Suprapubic skin (tissue), 4 donors: ENCODE measurements around the gene SELE.

Experiments used
- POLR2A ChIP-seq, 2 donors: fragments of 450-650 bp; IDR thresholded peaks; one replicate each; pipeline ENCODE4 v1.6.1; 2017; ENCODE audit warnings: antibody characterized with exemption in 2 of 2, mild to moderate bottlenecking in 2 of 2, moderate library complexity in 2 of 2
- POLR2AphosphoS5 ChIP-seq, 3 donors: sonication (generic); formaldehyde crosslinking; IDR thresholded peaks; one replicate each; pipeline ENCODE4 v1.6.1; 2017; ENCODE audit warnings: antibody characterized with exemption in 3 of 3

DNA sequence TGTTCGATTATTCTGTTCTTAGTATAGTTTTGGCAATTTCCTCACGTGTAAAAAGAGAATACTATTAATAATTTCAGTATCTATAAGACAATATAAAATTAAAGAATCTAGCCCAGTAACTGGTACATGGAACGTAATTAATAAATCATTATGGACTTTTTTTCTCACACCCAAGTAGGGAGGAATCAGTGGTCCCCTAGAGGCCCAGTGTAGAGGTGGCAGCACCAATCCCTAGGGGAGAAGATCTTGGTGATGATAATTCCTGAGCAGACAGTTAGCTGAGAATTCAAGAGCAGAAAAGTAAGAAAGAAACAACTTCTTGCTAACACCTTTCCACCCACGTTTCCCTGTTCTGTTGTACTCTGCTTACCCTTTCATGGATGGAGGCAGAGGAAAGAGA lies 19.7 kb upstream of the SELE start:
- TF ChIP-seq POLR2A (IDR thresholded peaks at IDR 0.05) (no peak), POLR2AphosphoS5 (IDR thresholded peaks at IDR 0.05) (no peak)
